Right lobe of liver (tissue), 6 donors: ENCODE results near the gene MBP. TPM values are rescaled to one million over a fixed set of nuclear protein-coding genes. Genes with fewer than 3 reads are reported as not detected.

ENCODE experiments used
- ATAC-seq, 4 donors: fragments of 200-7000 bp; cut with Tn5 transposase; one replicate each; pipeline ENCODE4 v1.9.1; 2020; ENCODE audit warnings: mild to moderate bottlenecking in 4 of 4, moderate library complexity in 4 of 4
- DNase-seq, 3 donors: peaks; one replicate each; pipeline ENCODE4 v3.0.0-alpha.2; 2020
- H3K27ac ChIP-seq, 3 donors: fragments of 200-600 bp; one replicate each; pipeline ENCODE4 v1.8.0; 2022
- H3K27me3 ChIP-seq, 2 donors: fragments of 200-600 bp; one replicate each; pipeline ENCODE4 v1.8.0; 2022
- H3K36me3 ChIP-seq, 4 donors: fragments of 200-600 bp; sonication (generic) in 1 of 4; one replicate each; pipeline versions ENCODE4 v1.5.1 to v1.8.0; 2017 to 2022; ENCODE audit warnings: control low read depth in 1 of 4
- H3K4me1 ChIP-seq, 4 donors: fragments of 200-600 bp; sonication (generic) in 1 of 4; one replicate each; pipeline versions ENCODE4 v1.5.1 to v1.8.0; 2017 to 2022; ENCODE audit warnings: control low read depth in 1 of 4
- H3K4me3 ChIP-seq, 3 donors: fragments of 200-600 bp; one replicate each; pipeline ENCODE4 v1.8.0; 2022
- H3K9me3 ChIP-seq, 4 donors: fragments of 200-600 bp; sonication (generic) in 1 of 4; one replicate each; pipeline versions ENCODE4 v1.5.1 to v1.8.0; 2017 to 2022; ENCODE audit warnings: control low read depth in 1 of 4
- CTCF ChIP-seq, 4 donors: fragments of 200-600 bp in 3 of 4; fragments of 450-650 bp in 1 of 4; IDR thresholded peaks; one replicate each; pipeline versions ENCODE4 v1.5.1 to v1.8.0; 2016 to 2022; ENCODE audit warnings: antibody characterized with exemption in 4 of 4, mild to moderate bottlenecking in 2 of 4
- POLR2A ChIP-seq: fragments of 450-650 bp; IDR thresholded peaks from one replicate; pipeline ENCODE4 v1.6.1; 2017; ENCODE audit warnings: antibody characterized with exemption, mild to moderate bottlenecking
- WGBS: methylation state at CpG from one replicate; pipeline ENCODE4 v1.1.6; 2018; ENCODE audit warnings: low coverage, low lambda C conversion rate; ENCODE audit not compliant: insufficient coverage; ENCODE audit errors: missing lambda C conversion rate; 5-methylcytosine and 5-hydroxymethylcytosine counted together
- intact Hi-C, 2 donors: fragments of 100-400 bp; cut with DNase I; formaldehyde crosslinking; loops; one replicate each; pipeline versions ENCODE4 v1.11.2 to v1.14.1; 2022
- total RNA-seq, 6 experiments: library from RNA; depleted of rRNA in 2 of 6; stranded (reverse); fragments of >200 nt in 2 of 6; fragmentation: NEBNext Ultra II Directional in 3 of 6; extraction: Animal tissue kit (Norgen Biotek cat#: 25700) in 3 of 6; gene quantifications; one replicate each; pipeline versions ENCODE4 v1.1.0 to v1.2.4, GENCODE V29; 2016 to 2023
- donor health status: DM: no; HTN: yes; CAD: no.
- donor health status: DM: no; HTN: no; CAD: no.
- donor health status: DM: no; HTN: no; CAD: no.
- donor health status: DM: no; HTN: yes; CAD: no.
- donor health status: DM: no; HTN: yes; CAD: no.

MBP gene
- total RNA-seq, 6 experiments from 2014 or later = 24.0 to 40.8 (median 27.6) TPM

- Histone ChIP-seq H3K4me1 (peaks cover 0 to 12% (median 2%) of the 10 kb centered on the region in 4 donors), H3K4me3 (no peak overlapping the region), H3K27me3 (no peaks in the 10 kb centered on the region), H3K9me3 (no peaks in the 10 kb centered on the region), H3K27ac (no peak overlapping the region), H3K36me3 (no peaks in the 10 kb centered on the region)
- 90% methylated on average over 11 of the region's 31 CpGs for WGBS
- no peak for TF ChIP-seq CTCF (IDR thresholded peaks at IDR 0.05)
- no peak for TF ChIP-seq POLR2A
- DNase-seq = peak in 1 of 3 donors; percentile 39
- no peak for ATAC-seq
- intact Hi-C loops = no loop called here
Measured at GRCh38 chr18:76979111-76979751, 153.4 kb downstream of the MBP start.

DNA sequence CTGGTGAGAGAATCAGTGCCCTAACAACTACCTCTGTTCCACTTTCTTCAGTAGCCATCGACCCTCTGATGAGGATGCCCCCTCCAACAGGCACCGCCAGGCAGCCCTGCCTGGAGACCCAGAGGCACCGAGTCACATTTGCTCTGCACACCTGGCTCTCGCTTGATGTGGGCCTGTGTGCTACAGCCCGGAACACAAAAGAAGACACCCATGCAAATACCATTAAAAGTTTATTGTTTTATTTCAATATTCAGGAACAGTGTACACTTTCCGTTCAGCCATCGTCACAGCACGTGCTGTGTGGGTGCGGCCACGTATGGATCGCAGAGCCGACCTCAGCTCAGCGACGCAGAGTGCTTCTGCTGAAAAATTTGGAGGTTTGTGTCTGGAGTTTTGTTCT, 154.0 kb downstream of the MBP start:
- Histone ChIP-seq H3K4me3 (no peak overlapping the region), H3K9me3 (no peaks in the 10 kb centered on the region), H3K27ac (no peak overlapping the region), H3K36me3 (no peaks in the 10 kb centered on the region), H3K4me1 (peaks cover 0 to 12% (median 2%) of the 10 kb centered on the region in 4 donors), H3K27me3 (no peaks in the 10 kb centered on the region)
- no peak for ATAC-seq
- peak in 1 of 3 donors; percentile 38 for DNase-seq
- 96% methylated on average over 9 of the region's 14 CpGs for WGBS
- intact Hi-C loops = no loop called here
- TF ChIP-seq POLR2A (no peak), CTCF (IDR thresholded peaks at IDR 0.05) (no peak)

- DNase-seq = no peak
- 80% methylated on average over 9 of the region's 11 CpGs for WGBS
- TF ChIP-seq CTCF (IDR thresholded peaks at IDR 0.05) = no peak
- no peak for TF ChIP-seq POLR2A
- no peak for ATAC-seq
- Histone ChIP-seq H3K4me3 (no peak overlapping the region), H3K27me3 (no peaks in the 10 kb centered on the region), H3K9me3 (no peaks in the 10 kb centered on the region), H3K36me3 (no peaks in the 10 kb centered on the region), H3K27ac (no peak overlapping the region), H3K4me1 (peaks cover 0 to 12% (median 2%) of the 10 kb centered on the region in 4 donors)
- intact Hi-C loops = no loop called here
Measured at GRCh38 chr18:76977684-76978232, 154.8 kb downstream of the MBP start.

- Histone ChIP-seq H3K36me3 (no peaks in the 10 kb centered on the region), H3K9me3 (no peaks in the 10 kb centered on the region), H3K27me3 (no peaks in the 10 kb centered on the region), H3K4me3 (no peak overlapping the region), H3K4me1 (peaks cover 0 to 10% (median 2%) of the 10 kb centered on the region in 4 donors), H3K27ac (no peak overlapping the region)
- TF ChIP-seq CTCF (IDR thresholded peaks at IDR 0.05) = no peak
- DNase-seq (peak in 1 of 3 donors; percentile 42), ATAC-seq (no peak)
- intact Hi-C loops = no loop called here
- 74% methylated on average over 4 of the region's 14 CpGs for WGBS
Measured at GRCh38 chr18:76977108-76977621, 155.4 kb downstream of the MBP start.
